Suprapubic skin (tissue), 4 donors: ENCODE data around the gene COQ10A.

Source experiments
- CTCF ChIP-seq, 2 donors: fragments of 200-600 bp in 1 of 2; fragments of 450-650 bp in 1 of 2; sonication (generic) in 1 of 2; IDR thresholded peaks; one replicate each; pipeline ENCODE4 v1.5.1; 2016 to 2019; ENCODE audit warnings: antibody characterized with exemption in 2 of 2, mild to moderate bottlenecking in 1 of 2, moderate library complexity in 1 of 2
- EP300 ChIP-seq: sonication (generic); formaldehyde crosslinking; IDR thresholded peaks from one replicate; pipeline ENCODE4 v1.6.1; 2017; ENCODE audit warnings: antibody characterized with exemption
- POLR2A ChIP-seq, 2 donors: fragments of 450-650 bp; IDR thresholded peaks; one replicate each; pipeline ENCODE4 v1.6.1; 2017; ENCODE audit warnings: antibody characterized with exemption in 2 of 2, mild to moderate bottlenecking in 2 of 2, moderate library complexity in 2 of 2
- POLR2AphosphoS5 ChIP-seq, 3 donors: sonication (generic); formaldehyde crosslinking; IDR thresholded peaks; one replicate each; pipeline ENCODE4 v1.6.1; 2017; ENCODE audit warnings: antibody characterized with exemption in 3 of 3

GRCh38 chr12:56230432-56231183 lies 36.1 kb upstream of the COQ10A start:
- TF ChIP-seq CTCF (IDR thresholded peaks at IDR 0.05): no peak
- TF ChIP-seq POLR2A (IDR thresholded peaks at IDR 0.05): no peak
- TF ChIP-seq POLR2AphosphoS5 (IDR thresholded peaks at IDR 0.05): no peak
- no peak for TF ChIP-seq EP300
